GM23338 (cell line): ENCODE data around the gene ITPRIPL1. TPM values are rescaled to one million over a fixed set of nuclear protein-coding genes. Genes with fewer than 3 reads are reported as not detected.

Experiments used
- ATAC-seq: fragments of 200-7000 bp; cut with Tn5 transposase; 3 replicates; pipeline ENCODE4 v1.9.1; 2020
- DNase-seq: peaks from one replicate; pipeline ENCODE4 v3.0.0-alpha.2; 2015; ENCODE audit warnings: low spot score
- H2AFZ ChIP-seq: fragments of 200-600 bp; sonication (generic); 2 replicates; pipeline ENCODE4 v1.8.0; 2016; ENCODE audit warnings: antibody characterized with exemption, mild to moderate bottlenecking, moderate library complexity
- H3F3A ChIP-seq: fragments of 200-600 bp; sonication (generic); replicated peaks from 2 replicates; pipeline ENCODE4 v1.8.0; 2017; ENCODE audit warnings: antibody characterized with exemption, mixed run types, low read depth
- H3K27ac ChIP-seq: fragments of 200-600 bp; sonication (generic); 2 replicates; pipeline ENCODE4 v1.6.1; 2016; ENCODE audit warnings: low read depth
- H3K27me3 ChIP-seq: fragments of 200-600 bp; sonication (generic); 2 replicates; pipeline ENCODE4 v1.8.0; 2016; ENCODE audit warnings: mild to moderate bottlenecking, mixed run types, moderate library complexity; ENCODE audit not compliant: insufficient read depth
- H3K36me3 ChIP-seq: fragments of 200-600 bp; sonication (generic); 2 replicates; pipeline ENCODE4 v1.8.0; 2016; ENCODE audit warnings: mild to moderate bottlenecking; ENCODE audit not compliant: insufficient read depth
- H3K4me1 ChIP-seq: fragments of 200-600 bp; sonication (generic); 2 replicates; pipeline ENCODE4 v1.8.0; 2016; ENCODE audit warnings: mild to moderate bottlenecking, moderate library complexity; ENCODE audit not compliant: insufficient read depth
- H3K4me2 ChIP-seq: fragments of 200-600 bp; sonication (generic); 2 replicates; pipeline ENCODE4 v1.7.1; 2017; ENCODE audit warnings: mixed run types
- H3K4me3 ChIP-seq: fragments of 200-600 bp; sonication (generic); 2 replicates; pipeline ENCODE4 v1.6.1; 2016; ENCODE audit warnings: mixed run types
- H3K79me2 ChIP-seq: fragments of 200-600 bp; sonication (generic); replicated peaks from 2 replicates; pipeline ENCODE4 v1.8.0; 2017; ENCODE audit warnings: mild to moderate bottlenecking; ENCODE audit not compliant: insufficient read depth
- H3K9me2 ChIP-seq: fragments of 200-600 bp; sonication (generic); 2 replicates; pipeline ENCODE4 v1.8.0; 2017; ENCODE audit not compliant: insufficient read depth
- H4K20me1 ChIP-seq: fragments of 200-600 bp; sonication (generic); replicated peaks from 2 replicates; pipeline ENCODE4 v1.8.0; 2017; ENCODE audit warnings: mild to moderate bottlenecking; ENCODE audit not compliant: insufficient read depth
- H3K27ac Mint-ChIP-seq: 2 replicates; pipeline ENCODE4 v1.8.0; 2020; ENCODE audit warnings: inconsistent platforms, mild to moderate bottlenecking, moderate library complexity, mixed read lengths
- H3K27me3 Mint-ChIP-seq: 3 replicates; pipeline ENCODE4 v1.8.0; 2022; ENCODE audit warnings: low read depth, mild to moderate bottlenecking, moderate library complexity, mixed read lengths, inconsistent platforms; ENCODE audit not compliant: insufficient read depth, poor library complexity
- H3K36me3 Mint-ChIP-seq: 3 replicates; pipeline ENCODE4 v1.8.0; 2021; ENCODE audit warnings: low read depth, mild to moderate bottlenecking, inconsistent platforms, moderate library complexity, mixed read lengths
- H3K4me1 Mint-ChIP-seq: 3 replicates; pipeline ENCODE4 v1.8.0; 2020; ENCODE audit warnings: mild to moderate bottlenecking, inconsistent platforms, mixed read lengths
- H3K4me3 Mint-ChIP-seq: 3 replicates; pipeline ENCODE4 v1.8.0; 2021; ENCODE audit warnings: moderate library complexity, mild to moderate bottlenecking, inconsistent platforms, mixed read lengths
- H3K9me3 Mint-ChIP-seq: 3 replicates; pipeline ENCODE4 v1.8.0; 2020; ENCODE audit warnings: moderate library complexity, mild to moderate bottlenecking, inconsistent platforms, mixed read lengths
- CREB1 ChIP-seq: fragments of 250-450 bp; sonication (Bioruptor Pico); IDR thresholded peaks from 2 replicates; pipeline ENCODE4 v1.5.0; 2020; ENCODE audit warnings: low read depth, mild to moderate bottlenecking, moderate library complexity
- CTCF ChIP-seq, 2 experiments: fragments of 200-600 bp in 1 of 2; sonication (generic) in 1 of 2; conservative IDR thresholded peaks; 2 replicates each; pipeline versions ENCODE4 v1.5.1 to v1.6.1; 2016 to 2017; ENCODE audit warnings: antibody characterized with exemption in 2 of 2, low read depth in 2 of 2, mild to moderate bottlenecking in 2 of 2, moderate library complexity in 1 of 2
- EZH2 ChIP-seq: fragments of 200-600 bp; sonication (generic); IDR thresholded peaks from one replicate; pipeline ENCODE4 v1.8.0; 2017; ENCODE audit warnings: antibody characterized with exemption, mild to moderate bottlenecking, low read depth; ENCODE audit not compliant: unreplicated experiment
- EZH2phosphoT487 ChIP-seq: fragments of 200-600 bp; sonication (generic); IDR thresholded peaks from one replicate; pipeline ENCODE4 v1.8.1; 2018; ENCODE audit warnings: antibody characterized with exemption; ENCODE audit not compliant: unreplicated experiment
- JUNB ChIP-seq: IDR thresholded peaks from one replicate; pipeline ENCODE4 v1.6.1; 2016; ENCODE audit warnings: antibody characterized with exemption; ENCODE audit not compliant: unreplicated experiment
- NANOG ChIP-seq: IDR thresholded peaks from 2 replicates; pipeline ENCODE4 v1.6.1; 2016; ENCODE audit warnings: antibody characterized with exemption, borderline replicate concordance
- POLR2AphosphoS5 ChIP-seq: IDR thresholded peaks from 2 replicates; pipeline ENCODE4 v1.6.1; 2016; ENCODE audit warnings: antibody characterized with exemption, low read depth
- REST ChIP-seq: IDR thresholded peaks from one replicate; pipeline ENCODE4 v1.6.1; 2018; ENCODE audit warnings: antibody characterized with exemption; ENCODE audit not compliant: unreplicated experiment
- STAT1 ChIP-seq: IDR thresholded peaks from one replicate; pipeline ENCODE4 v1.6.1; 2016; ENCODE audit warnings: antibody characterized with exemption; ENCODE audit not compliant: unreplicated experiment
- ZNF114 ChIP-seq: fragments of 250-450 bp; sonication (Bioruptor Pico); IDR thresholded peaks from 2 replicates; pipeline ENCODE4 v1.5.0; 2020; ENCODE audit warnings: mild to moderate bottlenecking, moderate library complexity
- ZNF331 ChIP-seq: fragments of 250-450 bp; sonication (Bioruptor Pico); IDR thresholded peaks from 2 replicates; pipeline ENCODE4 v1.5.0; 2020; ENCODE audit warnings: low read depth, mild to moderate bottlenecking, moderate library complexity
- polyA plus RNA-seq: library from polyadenylated mRNA; unstranded; fragments of >200 nt; fragmentation: Nextera tagmentation; extraction: Ambion mirVana; gene quantifications from 2 replicates; pipeline ENCODE4 v1.2.1, GENCODE V29; 2016
- total RNA-seq: library from RNA; depleted of rRNA; stranded (reverse); fragments of >200 nt; shearing (Covaris generic); gene quantifications from 2 replicates; pipeline ENCODE4 v1.2.3, GENCODE V29; 2014
- TF ChIP-seq, protein P1 (sequence below): fragments of 250-450 bp; sonication (Bioruptor Pico); IDR thresholded peaks from 2 replicates; pipeline ENCODE4 v1.5.0; 2020; ENCODE audit warnings: mild to moderate bottlenecking, moderate library complexity
- TF ChIP-seq, protein P2 (sequence below): IDR thresholded peaks from 2 replicates; pipeline ENCODE4 v1.6.1; 2016; ENCODE audit warnings: antibody characterized with exemption

ITPRIPL1 gene
- total and polyA plus RNA-seq, 2 experiments from 2014 or later: 5.3 to 14.0 TPM

- H3F3A ChIP-seq: no peaks in the 10 kb centered on the region; the same call in 1 of the 2 replicates
- peaks cover 2% of the 10 kb centered on the region; the same call in 1 of the 2 replicates for H4K20me1 ChIP-seq
- Mint-ChIP-seq H3K4me3 (no peak overlapping the region), H3K27me3 (peaks cover 5% of the 10 kb centered on the region), H3K4me1 (peaks cover 17% of the 10 kb centered on the region), H3K9me3 (no peaks in the 10 kb centered on the region), H3K36me3 (peaks cover 17% of the 10 kb centered on the region), H3K27ac (no peak overlapping the region)
- DNase-seq (no peak), ATAC-seq (no peak)
- no peak for TF ChIP-seq NANOG
- no peak for TF ChIP-seq POLR2AphosphoS5
- no peak for TF ChIP-seq EZH2
- no peak for TF ChIP-seq CREB1
- TF ChIP-seq ZNF114 (CRISPR knock-in tag): no peak
- no peak for TF ChIP-seq EZH2phosphoT487
- TF ChIP-seq, protein P1, sequence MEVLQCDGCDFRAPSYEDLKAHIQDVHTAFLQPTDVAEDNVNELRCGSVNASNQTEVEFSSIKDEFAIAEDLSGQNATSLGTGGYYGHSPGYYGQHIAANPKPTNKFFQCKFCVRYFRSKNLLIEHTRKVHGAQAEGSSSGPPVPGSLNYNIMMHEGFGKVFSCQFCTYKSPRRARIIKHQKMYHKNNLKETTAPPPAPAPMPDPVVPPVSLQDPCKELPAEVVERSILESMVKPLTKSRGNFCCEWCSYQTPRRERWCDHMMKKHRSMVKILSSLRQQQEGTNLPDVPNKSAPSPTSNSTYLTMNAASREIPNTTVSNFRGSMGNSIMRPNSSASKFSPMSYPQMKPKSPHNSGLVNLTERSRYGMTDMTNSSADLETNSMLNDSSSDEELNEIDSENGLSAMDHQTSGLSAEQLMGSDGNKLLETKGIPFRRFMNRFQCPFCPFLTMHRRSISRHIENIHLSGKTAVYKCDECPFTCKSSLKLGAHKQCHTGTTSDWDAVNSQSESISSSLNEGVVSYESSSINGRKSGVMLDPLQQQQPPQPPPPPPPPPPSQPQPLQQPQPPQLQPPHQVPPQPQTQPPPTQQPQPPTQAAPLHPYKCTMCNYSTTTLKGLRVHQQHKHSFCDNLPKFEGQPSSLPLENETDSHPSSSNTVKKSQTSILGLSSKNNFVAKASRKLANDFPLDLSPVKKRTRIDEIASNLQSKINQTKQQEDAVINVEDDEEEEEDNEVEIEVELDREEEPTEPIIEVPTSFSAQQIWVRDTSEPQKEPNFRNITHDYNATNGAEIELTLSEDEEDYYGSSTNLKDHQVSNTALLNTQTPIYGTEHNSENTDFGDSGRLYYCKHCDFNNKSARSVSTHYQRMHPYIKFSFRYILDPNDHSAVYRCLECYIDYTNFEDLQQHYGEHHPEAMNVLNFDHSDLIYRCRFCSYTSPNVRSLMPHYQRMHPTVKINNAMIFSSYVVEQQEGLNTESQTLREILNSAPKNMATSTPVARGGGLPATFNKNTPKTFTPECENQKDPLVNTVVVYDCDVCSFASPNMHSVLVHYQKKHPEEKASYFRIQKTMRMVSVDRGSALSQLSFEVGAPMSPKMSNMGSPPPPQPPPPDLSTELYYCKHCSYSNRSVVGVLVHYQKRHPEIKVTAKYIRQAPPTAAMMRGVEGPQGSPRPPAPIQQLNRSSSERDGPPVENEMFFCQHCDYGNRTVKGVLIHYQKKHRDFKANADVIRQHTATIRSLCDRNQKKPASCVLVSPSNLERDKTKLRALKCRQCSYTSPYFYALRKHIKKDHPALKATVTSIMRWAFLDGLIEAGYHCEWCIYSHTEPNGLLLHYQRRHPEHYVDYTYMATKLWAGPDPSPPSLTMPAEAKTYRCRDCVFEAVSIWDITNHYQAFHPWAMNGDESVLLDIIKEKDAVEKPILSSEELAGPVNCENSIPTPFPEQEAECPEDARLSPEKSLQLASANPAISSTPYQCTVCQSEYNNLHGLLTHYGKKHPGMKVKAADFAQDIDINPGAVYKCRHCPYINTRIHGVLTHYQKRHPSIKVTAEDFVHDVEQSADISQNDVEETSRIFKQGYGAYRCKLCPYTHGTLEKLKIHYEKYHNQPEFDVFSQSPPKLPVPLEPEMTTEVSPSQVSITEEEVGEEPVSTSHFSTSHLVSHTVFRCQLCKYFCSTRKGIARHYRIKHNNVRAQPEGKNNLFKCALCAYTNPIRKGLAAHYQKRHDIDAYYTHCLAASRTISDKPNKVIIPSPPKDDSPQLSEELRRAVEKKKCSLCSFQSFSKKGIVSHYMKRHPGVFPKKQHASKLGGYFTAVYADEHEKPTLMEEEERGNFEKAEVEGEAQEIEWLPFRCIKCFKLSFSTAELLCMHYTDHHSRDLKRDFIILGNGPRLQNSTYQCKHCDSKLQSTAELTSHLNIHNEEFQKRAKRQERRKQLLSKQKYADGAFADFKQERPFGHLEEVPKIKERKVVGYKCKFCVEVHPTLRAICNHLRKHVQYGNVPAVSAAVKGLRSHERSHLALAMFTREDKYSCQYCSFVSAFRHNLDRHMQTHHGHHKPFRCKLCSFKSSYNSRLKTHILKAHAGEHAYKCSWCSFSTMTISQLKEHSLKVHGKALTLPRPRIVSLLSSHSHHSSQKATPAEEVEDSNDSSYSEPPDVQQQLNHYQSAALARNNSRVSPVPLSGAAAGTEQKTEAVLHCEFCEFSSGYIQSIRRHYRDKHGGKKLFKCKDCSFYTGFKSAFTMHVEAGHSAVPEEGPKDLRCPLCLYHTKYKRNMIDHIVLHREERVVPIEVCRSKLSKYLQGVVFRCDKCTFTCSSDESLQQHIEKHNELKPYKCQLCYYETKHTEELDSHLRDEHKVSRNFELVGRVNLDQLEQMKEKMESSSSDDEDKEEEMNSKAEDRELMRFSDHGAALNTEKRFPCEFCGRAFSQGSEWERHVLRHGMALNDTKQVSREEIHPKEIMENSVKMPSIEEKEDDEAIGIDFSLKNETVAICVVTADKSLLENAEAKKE (CRISPR knock-in tag): no peak
- TF ChIP-seq ZNF331 (CRISPR knock-in tag): no peak
- no peak for TF ChIP-seq JUNB
- TF ChIP-seq CTCF (conservative IDR thresholded peaks at IDR 0.05; ENCODE audit: low read depth in 2 of 2): no peak
- no peak for TF ChIP-seq STAT1
- TF ChIP-seq REST: no peak
- TF ChIP-seq, protein P2, sequence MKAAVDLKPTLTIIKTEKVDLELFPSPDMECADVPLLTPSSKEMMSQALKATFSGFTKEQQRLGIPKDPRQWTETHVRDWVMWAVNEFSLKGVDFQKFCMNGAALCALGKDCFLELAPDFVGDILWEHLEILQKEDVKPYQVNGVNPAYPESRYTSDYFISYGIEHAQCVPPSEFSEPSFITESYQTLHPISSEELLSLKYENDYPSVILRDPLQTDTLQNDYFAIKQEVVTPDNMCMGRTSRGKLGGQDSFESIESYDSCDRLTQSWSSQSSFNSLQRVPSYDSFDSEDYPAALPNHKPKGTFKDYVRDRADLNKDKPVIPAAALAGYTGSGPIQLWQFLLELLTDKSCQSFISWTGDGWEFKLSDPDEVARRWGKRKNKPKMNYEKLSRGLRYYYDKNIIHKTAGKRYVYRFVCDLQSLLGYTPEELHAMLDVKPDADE: no peak
- no peaks in the 10 kb centered on the region; the same call in 1 of the 2 replicates for H3K4me1 ChIP-seq
- H3K27me3 ChIP-seq: no peaks in the 10 kb centered on the region
- H3K36me3 ChIP-seq: peaks cover 8% of the 10 kb centered on the region
- H3K9me2 ChIP-seq: no peaks in the 10 kb centered on the region
- peaks cover 17% of the 10 kb centered on the region for H3K79me2 ChIP-seq
- no peak overlapping the region for H3K4me3 ChIP-seq
- H3K4me2 ChIP-seq: no peak overlapping the region
- H3K27ac ChIP-seq: no peak overlapping the region
- no peak overlapping the region for H2AFZ ChIP-seq
Observed at GRCh38 chr2:96308248-96308647, 16.9 kb upstream of the ITPRIPL1 start.
